Non-pigmented ciliary epithelial cell (primary cell): ENCODE results near the gene ADAP1.
"Not testable (repeated sequence)": the region's sequence is repeated elsewhere in the genome, so short reads cannot be mapped to it uniquely, and the experiment has no call there.

Experiments used
- DNase-seq: peaks from one replicate; pipeline ENCODE4 v3.0.0-alpha.2; 2010; ENCODE audit warnings: low read depth

The ADAP1 gene

GRCh38 chr7:959271-959670, 4.8 kb upstream of the ADAP1 start:
- no peak for DNase-seq

GRCh38 chr7:958221-959200, 4.0 kb upstream of the ADAP1 start:
- no peak for DNase-seq

GRCh38 chr7:957418-958220, 3.1 kb upstream of the ADAP1 start:
- no peak for DNase-seq

GRCh38 chr7:956031-956430, 1.6 kb upstream of the ADAP1 start:
- DNase-seq, result no peak

GRCh38 chr7:953547-954327, 743 bp downstream of the ADAP1 start:
- no peak for DNase-seq

- no peak for DNase-seq
These were observed 1.7 kb downstream of the ADAP1 start for GRCh38 chr7:952548-953441.

GRCh38 chr7:951881-952547, 2.5 kb downstream of the ADAP1 start:
- DNase-seq, result no peak

- DNase-seq, result no peak
These were observed 5.2 kb downstream of the ADAP1 start for GRCh38 chr7:949021-949934.

GRCh38 chr7:947391-948210, 6.9 kb downstream of the ADAP1 start:
- no peak for DNase-seq

GRCh38 chr7:946256-946996, 8.1 kb downstream of the ADAP1 start:
- no peak for DNase-seq

- DNase-seq, result no peak
These were observed 8.8 kb downstream of the ADAP1 start for GRCh38 chr7:945556-946255.

GRCh38 chr7:945147-945555, 9.3 kb downstream of the ADAP1 start:
- no peak for DNase-seq

- DNase-seq, result no peak
These were observed 9.7 kb downstream of the ADAP1 start for GRCh38 chr7:944744-945143.

GRCh38 chr7:943793-944192, 10.7 kb downstream of the ADAP1 start:
- not testable (repeated sequence) for DNase-seq

GRCh38 chr7:940599-941408, 13.7 kb downstream of the ADAP1 start:
- DNase-seq, result no peak

GRCh38 chr7:939843-940242, 14.6 kb downstream of the ADAP1 start:
- DNase-seq, result no peak
